Skin epidermis (tissue), 12 donors: ENCODE data around the gene GPR85.
"Not testable (repeated sequence)": the region's sequence is repeated elsewhere in the genome, so short reads cannot be mapped to it uniquely, and the experiment has no call there.

Experiments
- H3K27ac ChIP-seq, 21 experiments: fragments of 200-600 bp; sonication (generic) in 11 of 21; one replicate each; pipeline ENCODE4 v1.5.0; 2020; ENCODE audit warnings: mild to moderate bottlenecking in 3 of 21, inconsistent platforms in 2 of 21, moderate library complexity in 2 of 21
- H3K4me3 ChIP-seq, 7 experiments: fragments of 200-600 bp; sonication (generic) in 2 of 7; one replicate each; pipeline ENCODE4 v1.5.0; 2020; ENCODE audit warnings: inconsistent platforms in 2 of 7, mild to moderate bottlenecking in 2 of 7, moderate library complexity in 1 of 7

The GPR85 gene

GRCh38 chr7:113085781-113086390 lies 741 bp downstream of the GPR85 start:
- H3K4me3 ChIP-seq, result peak overlapping the region in 5 of 7 experiments; percentile 20 to 49 (median 35)
- H3K27ac ChIP-seq, result no peak overlapping the region

- Histone ChIP-seq H3K27ac (no peak overlapping the region), H3K4me3 (no peak overlapping the region)
Measured at GRCh38 chr7:113084496-113085172, 2.0 kb downstream of the GPR85 start.

- no peak overlapping the region for H3K27ac ChIP-seq
- no peak overlapping the region for H3K4me3 ChIP-seq
Measured at GRCh38 chr7:113083816-113084495, 2.7 kb downstream of the GPR85 start.

- no peak overlapping the region for H3K4me3 ChIP-seq
Measured at GRCh38 chr7:113083132-113083815, 3.4 kb downstream of the GPR85 start.

GRCh38 chr7:113078331-113078730 lies 8.3 kb downstream of the GPR85 start:
- no peak overlapping the region for H3K27ac ChIP-seq
- no peak overlapping the region for H3K4me3 ChIP-seq

More at GRCh38 chr7:113083132-113083815, 3.4 kb downstream of the GPR85 start:
- H3K27ac ChIP-seq, result no peak overlapping the region

- Histone ChIP-seq H3K4me3 (no peak overlapping the region), H3K27ac (no peak overlapping the region)
Measured at GRCh38 chr7:113076703-113077102, 9.9 kb downstream of the GPR85 start.

GRCh38 chr7:113071465-113071864 lies 15.2 kb downstream of the GPR85 start:
- H3K4me3 ChIP-seq, result no peak overlapping the region
- no peak overlapping the region for H3K27ac ChIP-seq

- Histone ChIP-seq H3K27ac (no peak overlapping the region), H3K4me3 (no peak overlapping the region)
Measured at GRCh38 chr7:113062499-113062898, 24.1 kb downstream of the GPR85 start.

GRCh38 chr7:113060100-113060499 lies 26.5 kb downstream of the GPR85 start:
- H3K4me3 ChIP-seq, result no peak overlapping the region
- no peak overlapping the region for H3K27ac ChIP-seq

GRCh38 chr7:113054938-113055337 lies 31.7 kb downstream of the GPR85 start:
- no peak overlapping the region for H3K27ac ChIP-seq
- no peak overlapping the region for H3K4me3 ChIP-seq

GRCh38 chr7:113054272-113054671 lies 32.4 kb downstream of the GPR85 start:
- H3K4me3 ChIP-seq, H3K27ac ChIP-seq: not testable (repeated sequence)

- H3K4me3 ChIP-seq, H3K27ac ChIP-seq: not testable (repeated sequence)
Measured at GRCh38 chr7:113049221-113049620, 37.4 kb downstream of the GPR85 start.

GRCh38 chr7:113046453-113046852 lies 40.2 kb downstream of the GPR85 start:
- H3K4me3 ChIP-seq, result no peak overlapping the region
- H3K27ac ChIP-seq, result no peak overlapping the region

- H3K27ac ChIP-seq, result no peak overlapping the region
- no peak overlapping the region for H3K4me3 ChIP-seq
Measured at GRCh38 chr7:113045379-113045778, 41.2 kb downstream of the GPR85 start.

- H3K4me3 ChIP-seq, result no peak overlapping the region
- H3K27ac ChIP-seq, result no peak overlapping the region
Measured at GRCh38 chr7:113044394-113044793, 42.2 kb downstream of the GPR85 start.

GRCh38 chr7:113040849-113041248 lies 45.8 kb downstream of the GPR85 start:
- no peak overlapping the region for H3K4me3 ChIP-seq
- no peak overlapping the region for H3K27ac ChIP-seq

- no peak overlapping the region for H3K4me3 ChIP-seq
- no peak overlapping the region for H3K27ac ChIP-seq
Measured at GRCh38 chr7:113033959-113034358, 52.7 kb downstream of the GPR85 start.
